K562 (cell line): ENCODE measurements around the gene ZNHIT3. TPM values are rescaled to one million over a fixed set of nuclear protein-coding genes. Genes with fewer than 3 reads are reported as not detected.

Source experiments
- TCF3 ChIP-seq: sonication (generic); formaldehyde crosslinking; IDR thresholded peaks from 2 replicates; pipeline ENCODE4 v1.4.0; 2020; ENCODE audit warnings: mild to moderate bottlenecking, missing genetic modification reagents
- polyA plus RNA-seq, 8 experiments: library from polyadenylated mRNA; depleted of rRNA in 4 of 8; stranded (reverse) in 5 of 8; unstranded in 3 of 8; fragments of >200 nt; fragmentation: Nextera tagmentation in 2 of 8; fragmentation: Illumina TruSeq in 1 of 8; extraction: Ambion mirVana in 2 of 8; extraction: Trizol in 1 of 8; gene quantifications; 2 replicates each; pipeline versions ENCODE4 v1.2.1 to v1.2.3, GENCODE V29; 2011 to 2014; ENCODE audit warnings: inconsistent platforms in 1 of 8, missing spikeins in 1 of 8
- total RNA-seq, 7 experiments: library from RNA; depleted of rRNA in 6 of 7; stranded (reverse); fragments of >200 nt in 6 of 7; fragmentation: Illumina TruSeq in 2 of 7; extraction: Trizol in 2 of 7; gene quantifications; 2 replicates each; pipeline versions ENCODE4 v1.2.1 to v1.2.3, GENCODE V29; 2011 to 2021; ENCODE audit warnings: low replicate concordance in 1 of 7
- TF ChIP-seq, protein P1 (sequence below), 3 experiments: IDR thresholded peaks in 2 of 3; conservative IDR thresholded peaks in 1 of 3; 2 replicates each; pipeline ENCODE4 v1.5.1; 2011 to 2012; ENCODE audit warnings: low read length in 3 of 3, mild to moderate bottlenecking in 3 of 3, control low read depth in 2 of 3, improper control_type of control experiment in 1 of 3, inconsistent platforms in 1 of 3, low read depth in 1 of 3, mixed read lengths in 1 of 3, moderate library complexity in 1 of 3; ENCODE audit not compliant: insufficient read depth in 2 of 3
- TF ChIP-seq, protein P2 (sequence below): sonication (generic); formaldehyde crosslinking; IDR thresholded peaks from 2 replicates; pipeline ENCODE4 v1.8.0; 2022; ENCODE audit warnings: missing genetic modification reagents, mild to moderate bottlenecking, borderline replicate concordance
- TF ChIP-seq, protein P3 (sequence below): IDR thresholded peaks from 2 replicates; pipeline ENCODE4 v1.6.1; 2016; ENCODE audit warnings: missing genetic modification characterization, missing compliant biosample characterization

ZNHIT3 gene
- total and polyA plus RNA-seq, 9 of the 15 experiments (the other 6 are each of a cell fraction or from before 2014, with no cell fraction given) = 45.0 to 300 (median 88.4) TPM

DNA sequence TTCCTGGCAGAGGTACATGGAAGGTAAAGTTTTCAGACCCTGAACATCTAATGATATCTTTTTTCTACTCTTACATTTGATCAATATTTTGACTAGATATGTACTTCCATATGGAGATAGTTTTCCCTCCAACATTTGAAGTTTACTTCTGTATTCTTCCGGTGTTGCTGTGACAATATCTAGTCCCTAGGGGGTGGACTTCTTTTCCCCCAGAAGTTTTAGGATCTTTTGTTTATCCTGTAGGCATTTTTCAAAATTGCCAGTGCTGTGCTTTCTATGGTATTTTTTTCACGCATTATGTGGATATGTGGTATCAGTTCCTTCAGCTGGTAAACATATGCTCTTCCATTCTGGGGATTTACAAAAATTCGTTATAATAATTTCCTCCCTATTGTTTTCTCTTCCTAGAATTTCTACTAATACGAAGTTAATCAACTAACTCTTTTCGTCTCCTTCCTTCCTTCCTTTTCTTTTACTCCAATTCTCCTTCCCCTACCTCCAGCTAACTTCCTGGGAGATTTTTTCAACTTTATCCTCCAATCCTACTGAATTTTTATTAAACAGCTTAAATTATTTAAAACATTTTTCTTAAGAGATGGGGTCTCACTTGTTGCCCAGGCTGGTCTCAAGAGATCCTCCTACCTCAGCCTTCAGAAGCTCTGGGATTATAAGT is 26.1 kb upstream of the ZNHIT3 start (continued):
- TF ChIP-seq, protein P1, sequence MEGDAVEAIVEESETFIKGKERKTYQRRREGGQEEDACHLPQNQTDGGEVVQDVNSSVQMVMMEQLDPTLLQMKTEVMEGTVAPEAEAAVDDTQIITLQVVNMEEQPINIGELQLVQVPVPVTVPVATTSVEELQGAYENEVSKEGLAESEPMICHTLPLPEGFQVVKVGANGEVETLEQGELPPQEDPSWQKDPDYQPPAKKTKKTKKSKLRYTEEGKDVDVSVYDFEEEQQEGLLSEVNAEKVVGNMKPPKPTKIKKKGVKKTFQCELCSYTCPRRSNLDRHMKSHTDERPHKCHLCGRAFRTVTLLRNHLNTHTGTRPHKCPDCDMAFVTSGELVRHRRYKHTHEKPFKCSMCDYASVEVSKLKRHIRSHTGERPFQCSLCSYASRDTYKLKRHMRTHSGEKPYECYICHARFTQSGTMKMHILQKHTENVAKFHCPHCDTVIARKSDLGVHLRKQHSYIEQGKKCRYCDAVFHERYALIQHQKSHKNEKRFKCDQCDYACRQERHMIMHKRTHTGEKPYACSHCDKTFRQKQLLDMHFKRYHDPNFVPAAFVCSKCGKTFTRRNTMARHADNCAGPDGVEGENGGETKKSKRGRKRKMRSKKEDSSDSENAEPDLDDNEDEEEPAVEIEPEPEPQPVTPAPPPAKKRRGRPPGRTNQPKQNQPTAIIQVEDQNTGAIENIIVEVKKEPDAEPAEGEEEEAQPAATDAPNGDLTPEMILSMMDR (IDR thresholded peaks at IDR 0.05 in 2 of 3, conservative IDR thresholded peaks at IDR 0.05 in 1 of 3; ENCODE audit: insufficient read depth in 2 of 3, low read depth in 1 of 3, low read length in 3 of 3) = peak; percentile 17 to 33 (median 22); a peak in 3 of 6 replicates
- TF ChIP-seq TCF3 (CRISPR knock-in tag) = no peak
- TF ChIP-seq, protein P2, sequence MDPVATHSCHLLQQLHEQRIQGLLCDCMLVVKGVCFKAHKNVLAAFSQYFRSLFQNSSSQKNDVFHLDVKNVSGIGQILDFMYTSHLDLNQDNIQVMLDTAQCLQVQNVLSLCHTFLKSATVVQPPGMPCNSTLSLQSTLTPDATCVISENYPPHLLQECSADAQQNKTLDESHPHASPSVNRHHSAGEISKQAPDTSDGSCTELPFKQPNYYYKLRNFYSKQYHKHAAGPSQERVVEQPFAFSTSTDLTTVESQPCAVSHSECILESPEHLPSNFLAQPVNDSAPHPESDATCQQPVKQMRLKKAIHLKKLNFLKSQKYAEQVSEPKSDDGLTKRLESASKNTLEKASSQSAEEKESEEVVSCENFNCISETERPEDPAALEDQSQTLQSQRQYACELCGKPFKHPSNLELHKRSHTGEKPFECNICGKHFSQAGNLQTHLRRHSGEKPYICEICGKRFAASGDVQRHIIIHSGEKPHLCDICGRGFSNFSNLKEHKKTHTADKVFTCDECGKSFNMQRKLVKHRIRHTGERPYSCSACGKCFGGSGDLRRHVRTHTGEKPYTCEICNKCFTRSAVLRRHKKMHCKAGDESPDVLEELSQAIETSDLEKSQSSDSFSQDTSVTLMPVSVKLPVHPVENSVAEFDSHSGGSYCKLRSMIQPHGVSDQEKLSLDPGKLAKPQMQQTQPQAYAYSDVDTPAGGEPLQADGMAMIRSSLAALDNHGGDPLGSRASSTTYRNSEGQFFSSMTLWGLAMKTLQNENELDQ (CRISPR knock-in tag) = no peak
- TF ChIP-seq, protein P3, sequence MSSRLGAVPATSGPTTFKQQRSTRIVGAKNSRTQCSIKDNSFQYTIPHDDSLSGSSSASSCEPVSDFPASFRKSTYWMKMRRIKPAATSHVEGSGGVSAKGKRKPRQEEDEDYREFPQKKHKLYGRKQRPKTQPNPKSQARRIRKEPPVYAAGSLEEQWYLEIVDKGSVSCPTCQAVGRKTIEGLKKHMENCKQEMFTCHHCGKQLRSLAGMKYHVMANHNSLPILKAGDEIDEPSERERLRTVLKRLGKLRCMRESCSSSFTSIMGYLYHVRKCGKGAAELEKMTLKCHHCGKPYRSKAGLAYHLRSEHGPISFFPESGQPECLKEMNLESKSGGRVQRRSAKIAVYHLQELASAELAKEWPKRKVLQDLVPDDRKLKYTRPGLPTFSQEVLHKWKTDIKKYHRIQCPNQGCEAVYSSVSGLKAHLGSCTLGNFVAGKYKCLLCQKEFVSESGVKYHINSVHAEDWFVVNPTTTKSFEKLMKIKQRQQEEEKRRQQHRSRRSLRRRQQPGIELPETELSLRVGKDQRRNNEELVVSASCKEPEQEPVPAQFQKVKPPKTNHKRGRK (tag) = peak; percentile 94
